GM19397 (cell line): ENCODE results near the gene UNC5C.

Source experiments
- ATAC-seq: cut with Tn5 transposase; IDR thresholded peaks from one replicate; pipeline ENCODE4 v1.9.1; 2021; ENCODE audit warnings: mild to moderate bottlenecking, moderate library complexity; ENCODE audit not compliant: unreplicated experiment

UNC5C gene

DNA sequence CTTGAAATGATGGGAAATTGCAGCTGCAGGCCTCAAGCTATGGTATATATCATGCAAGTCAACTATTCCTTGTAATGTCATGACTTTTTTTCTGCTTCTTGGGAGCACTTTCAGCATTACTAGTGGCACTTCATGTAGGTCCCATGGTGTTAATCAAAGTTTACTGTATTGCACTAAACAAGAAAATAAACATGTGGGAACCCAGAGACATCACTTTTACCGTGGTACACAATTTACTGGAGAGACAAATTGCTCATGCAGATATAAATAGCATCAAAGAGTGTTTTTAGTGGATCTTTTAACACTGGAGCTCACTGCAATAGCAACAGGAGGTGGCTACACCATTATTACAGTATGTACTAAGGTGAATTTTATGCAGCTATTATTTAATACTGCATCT is 79.2 kb downstream of the UNC5C start:
- no peak for ATAC-seq

DNA sequence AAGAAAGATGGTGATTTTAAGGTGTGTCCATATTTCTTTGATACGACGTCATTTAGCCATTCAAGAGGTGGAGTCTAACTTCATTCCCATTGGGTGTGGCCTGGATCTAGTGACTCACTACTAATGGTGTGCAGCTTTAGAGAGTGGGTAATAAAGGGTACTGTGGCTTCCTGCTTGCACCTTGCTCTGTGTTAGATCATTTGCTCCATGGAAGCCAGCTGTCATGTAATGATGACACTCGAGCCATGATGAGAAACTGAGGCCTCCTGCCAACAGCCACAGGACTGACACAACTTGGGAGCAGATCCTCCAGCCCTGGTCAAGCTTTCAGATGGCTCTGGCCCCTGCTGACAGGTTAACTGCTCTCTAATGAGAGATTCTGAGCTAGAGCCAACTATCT is 82.0 kb downstream of the UNC5C start:
- no peak for ATAC-seq

DNA sequence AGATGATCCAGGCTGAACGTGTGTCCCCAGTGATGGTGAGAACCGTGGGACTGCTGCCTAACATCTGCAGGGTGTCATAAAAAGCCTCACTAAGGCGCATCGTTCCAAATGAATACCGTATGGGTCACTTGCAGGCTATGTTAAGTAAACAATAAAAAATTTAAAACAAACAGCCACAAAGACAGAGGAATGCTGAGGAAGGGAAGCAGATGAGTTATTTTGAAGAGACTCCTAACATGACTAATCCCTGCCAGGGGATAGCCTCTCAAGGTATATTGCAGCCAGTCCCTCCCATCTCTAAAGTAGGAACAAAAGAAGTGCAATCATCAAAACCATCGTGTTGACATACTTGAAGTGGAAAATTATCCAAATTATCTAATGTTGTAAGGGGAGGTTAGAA is 83.8 kb downstream of the UNC5C start:
- ATAC-seq, result no peak

DNA sequence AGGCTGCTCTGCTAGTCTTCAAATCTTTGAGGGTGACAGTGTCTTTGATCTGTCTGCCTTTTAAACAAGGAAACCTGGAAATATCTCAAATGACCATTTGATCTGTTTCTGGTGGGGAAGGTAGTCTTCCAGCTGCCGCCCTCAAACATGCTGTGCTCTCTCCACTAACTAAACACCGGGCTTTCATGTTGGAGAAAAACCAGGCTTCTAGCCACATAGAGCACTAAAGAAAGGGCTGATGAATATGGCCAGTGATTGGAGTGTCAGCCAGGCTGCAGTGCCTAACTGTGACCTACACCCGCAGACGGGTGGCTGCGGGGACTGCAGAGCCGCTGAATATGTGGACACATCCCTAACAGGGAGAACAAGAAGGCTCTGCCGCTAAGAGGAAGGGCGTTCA is 85.9 kb downstream of the UNC5C start:
- ATAC-seq, result no peak

DNA sequence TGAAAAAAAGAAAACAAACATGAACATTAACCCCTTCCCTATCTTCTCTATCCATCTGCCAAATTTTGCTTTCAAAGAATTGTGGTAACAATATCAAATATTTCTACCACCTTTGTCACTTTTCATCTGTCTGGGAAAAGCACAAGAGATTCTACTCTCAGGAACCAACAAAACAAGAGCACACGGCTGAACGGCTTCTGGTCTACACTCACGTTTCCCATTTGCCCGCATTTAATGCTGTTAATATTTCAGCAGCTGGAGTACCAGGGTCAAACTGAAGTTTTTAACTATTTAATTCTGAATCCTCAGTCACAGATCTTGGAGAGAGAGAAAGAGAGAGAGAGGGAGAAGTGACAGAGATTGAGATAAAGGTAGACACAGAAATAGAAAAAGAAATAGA is 91.4 kb downstream of the UNC5C start:
- ATAC-seq, result no peak

DNA sequence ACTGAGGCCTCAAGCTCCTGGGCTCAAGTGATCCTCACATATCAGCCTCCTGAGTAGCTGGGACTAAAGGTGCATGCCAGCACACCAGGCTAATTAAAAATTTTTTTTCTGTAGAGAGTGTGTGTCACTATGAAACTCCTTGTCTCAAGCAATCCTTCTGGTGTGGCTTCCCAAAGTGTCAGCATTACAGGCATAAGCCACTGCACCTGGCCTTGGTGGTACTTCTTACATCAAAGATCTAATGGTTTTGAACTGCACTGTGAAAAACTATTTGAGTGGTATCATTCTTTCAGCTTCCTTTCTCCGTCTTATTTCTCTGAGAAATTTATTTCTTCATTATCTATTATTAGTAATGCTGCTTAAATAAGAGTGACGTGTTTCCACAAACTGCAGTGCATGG is 98.5 kb downstream of the UNC5C start:
- no peak for ATAC-seq

DNA sequence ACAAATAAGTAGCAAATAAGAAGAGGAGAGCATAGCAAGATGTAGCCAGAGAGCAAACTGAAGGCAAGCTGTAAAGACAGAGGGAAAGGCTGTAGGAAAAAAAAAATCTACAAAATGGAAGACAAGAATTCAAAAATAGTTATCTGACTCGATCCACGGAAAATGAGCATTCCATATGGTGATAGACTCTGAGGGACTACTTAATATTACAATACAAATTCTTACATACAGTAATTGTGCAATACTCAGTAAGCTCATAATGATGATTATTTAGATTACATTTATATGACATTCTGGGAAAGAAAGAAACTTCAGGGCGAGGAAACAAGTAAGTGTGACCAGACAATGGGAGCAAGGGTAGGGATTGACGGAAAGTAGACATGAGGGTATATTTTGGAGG is 102.6 kb downstream of the UNC5C start:
- no peak for ATAC-seq

DNA sequence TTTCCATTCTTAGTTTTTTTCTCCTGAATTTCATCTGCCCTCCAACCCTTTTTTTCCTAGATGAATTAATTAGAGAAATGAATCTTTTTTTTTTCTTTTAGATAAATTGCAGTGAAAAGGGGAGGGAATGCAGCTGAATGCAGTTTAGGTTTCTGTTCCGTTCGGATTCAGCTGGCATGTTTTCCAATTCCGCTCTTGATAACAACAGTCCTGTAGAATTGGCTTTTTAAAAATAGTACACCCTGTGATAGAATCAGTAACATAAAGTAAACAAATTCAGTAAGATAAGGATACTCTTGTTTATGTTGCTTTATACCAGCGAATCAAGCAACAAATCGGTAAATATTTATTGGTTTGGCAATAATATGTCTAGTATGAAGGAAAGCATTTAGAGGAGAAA is 103.5 kb downstream of the UNC5C start:
- no peak for ATAC-seq

DNA sequence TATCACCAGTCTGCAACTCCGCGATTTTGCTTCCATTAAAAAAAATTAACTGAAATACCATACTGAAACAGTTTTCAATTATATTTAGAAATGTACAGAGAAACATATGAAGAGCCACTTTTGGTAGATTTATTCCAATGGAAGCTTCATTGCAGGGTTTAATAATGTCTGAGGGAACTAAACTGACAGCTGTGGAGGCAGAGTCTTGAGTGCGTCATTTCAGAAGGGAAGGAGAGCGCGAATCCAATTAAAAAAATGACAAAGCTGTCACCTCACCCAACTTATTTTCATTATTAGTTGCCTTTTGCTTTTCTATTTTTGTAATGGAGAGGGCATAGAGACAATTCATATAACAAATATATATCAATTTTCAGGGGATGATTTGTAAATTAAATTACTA is 104.0 kb downstream of the UNC5C start:
- ATAC-seq, result no peak

DNA sequence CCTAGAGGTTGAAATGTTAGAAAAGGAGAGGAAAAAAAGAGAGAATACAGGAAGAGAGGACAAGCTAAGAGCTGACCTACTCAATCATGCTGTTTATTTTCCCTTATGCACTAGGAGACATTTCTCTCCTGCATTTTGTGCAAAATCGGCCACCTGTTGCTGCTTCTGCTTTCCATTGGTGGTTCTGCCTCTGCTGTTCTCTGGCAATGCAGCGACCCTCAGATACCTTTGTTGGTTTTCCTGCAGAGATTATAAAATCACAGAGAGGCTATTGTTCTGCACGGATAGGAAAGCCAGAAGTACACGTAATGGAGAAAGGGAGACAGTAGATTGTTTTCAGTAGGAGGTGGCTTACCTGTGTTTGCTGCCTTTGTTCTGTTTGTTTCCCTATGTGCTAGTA is 108.9 kb downstream of the UNC5C start:
- no peak for ATAC-seq

DNA sequence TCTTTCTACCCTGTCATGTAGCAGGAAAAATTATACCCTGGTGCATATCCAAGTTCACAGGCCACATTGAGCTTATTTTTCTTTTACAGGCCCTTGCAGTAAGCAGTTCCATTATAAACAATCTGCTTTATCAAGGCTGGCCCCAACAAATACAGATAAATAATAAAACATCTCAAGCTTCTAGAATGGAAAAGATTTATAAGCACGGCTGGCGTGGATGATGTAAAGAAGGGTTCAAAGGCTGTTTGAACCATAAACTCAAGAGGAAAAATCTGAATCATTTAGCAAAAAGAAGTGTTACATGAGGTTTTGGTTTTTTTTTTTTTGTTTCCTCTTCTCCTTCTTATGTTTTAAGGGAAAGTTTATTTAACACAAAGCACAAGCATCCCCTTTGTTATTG is 109.7 kb downstream of the UNC5C start:
- no peak for ATAC-seq

DNA sequence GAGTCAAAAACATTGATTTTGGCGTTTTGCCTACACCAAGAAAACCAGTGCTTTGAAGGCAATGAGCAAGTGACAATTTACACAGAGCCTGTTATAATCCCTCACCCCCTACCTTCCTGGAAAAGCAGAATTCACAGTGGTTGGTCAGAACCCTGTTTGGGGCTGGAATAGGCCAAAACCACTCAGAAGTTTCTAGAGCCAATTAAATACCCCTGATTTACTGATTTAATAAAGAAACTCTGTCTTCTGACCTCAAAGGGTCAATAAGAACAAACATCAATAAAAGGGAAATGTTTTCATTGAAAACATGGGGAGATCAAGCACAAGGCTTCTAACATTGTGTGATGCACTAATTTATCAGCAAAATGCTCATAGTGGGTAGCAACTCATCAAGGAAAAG is 116.3 kb downstream of the UNC5C start:
- no peak for ATAC-seq

DNA sequence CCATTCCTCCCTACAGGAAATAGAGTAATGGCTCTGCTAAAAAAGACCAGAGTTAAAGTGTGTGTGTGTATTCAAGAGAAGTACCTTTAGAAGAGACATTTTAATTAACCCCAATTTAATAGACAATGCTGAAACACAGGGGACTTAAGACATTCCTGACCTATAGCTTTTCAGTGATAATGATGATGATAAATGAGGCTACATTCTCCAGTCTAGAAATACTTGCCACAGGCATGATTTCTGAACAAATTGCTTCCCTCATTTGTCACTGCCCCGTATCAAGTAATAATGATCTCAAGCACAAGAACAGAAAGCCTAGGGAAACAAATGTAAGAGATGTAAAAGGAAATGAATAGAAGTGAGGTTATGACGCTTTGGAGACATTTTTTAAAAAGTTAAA is 117.1 kb downstream of the UNC5C start:
- ATAC-seq, result no peak

DNA sequence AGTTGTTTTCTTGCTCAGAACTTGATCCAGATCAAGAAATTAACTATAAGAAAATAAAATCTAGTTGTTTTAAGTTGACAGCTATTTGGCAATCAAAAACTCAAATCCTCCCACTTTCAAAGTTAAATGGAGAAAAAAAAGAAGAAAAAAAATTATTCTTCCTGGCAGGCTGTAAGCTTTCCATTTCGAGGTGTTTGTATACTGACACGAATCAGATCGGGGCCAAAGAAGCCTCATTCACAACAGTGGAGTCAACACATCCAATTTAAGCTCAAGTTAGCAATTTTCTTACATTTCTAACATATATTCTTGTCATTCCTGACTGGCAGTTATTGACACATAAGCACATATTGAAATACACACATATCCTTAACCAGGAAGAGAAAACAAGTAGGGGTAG is 119.4 kb downstream of the UNC5C start:
- ATAC-seq, result no peak

DNA sequence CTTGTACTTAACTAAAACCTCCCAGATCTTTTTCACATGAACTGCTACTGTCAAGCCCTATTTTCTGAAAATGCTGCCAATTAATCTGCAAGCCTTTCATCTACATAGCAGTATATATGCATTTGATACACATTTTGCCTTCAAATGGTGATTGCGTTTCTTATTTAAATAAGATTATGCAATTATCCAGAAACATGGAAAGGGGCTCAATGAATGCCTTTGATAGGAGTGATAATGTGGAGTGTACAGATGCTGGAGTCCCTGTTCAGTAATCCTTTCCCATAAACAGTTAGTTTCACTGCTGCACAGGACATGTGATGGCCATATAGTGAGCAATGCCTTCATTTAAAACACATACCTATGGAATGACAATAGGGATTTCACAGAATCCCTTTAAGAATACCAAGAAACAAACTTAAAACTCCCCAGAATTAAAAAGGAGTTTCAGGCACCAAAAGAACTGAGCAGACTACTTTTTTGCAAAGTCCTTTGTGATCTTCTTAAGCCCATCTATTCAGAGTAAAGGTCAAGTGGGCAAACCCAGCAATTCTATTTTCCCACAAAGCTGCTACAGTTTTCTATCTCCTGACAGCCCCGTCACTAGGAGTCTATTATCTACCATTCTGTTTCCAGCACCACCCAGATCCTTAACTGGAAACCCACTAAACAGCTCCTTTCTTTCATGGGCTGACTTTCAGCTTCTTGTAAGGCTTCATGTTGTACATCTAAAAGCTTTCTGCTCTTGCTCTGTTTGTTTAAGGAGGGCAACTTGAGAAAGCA is 120.3 kb downstream of the UNC5C start:
- no peak for ATAC-seq

DNA sequence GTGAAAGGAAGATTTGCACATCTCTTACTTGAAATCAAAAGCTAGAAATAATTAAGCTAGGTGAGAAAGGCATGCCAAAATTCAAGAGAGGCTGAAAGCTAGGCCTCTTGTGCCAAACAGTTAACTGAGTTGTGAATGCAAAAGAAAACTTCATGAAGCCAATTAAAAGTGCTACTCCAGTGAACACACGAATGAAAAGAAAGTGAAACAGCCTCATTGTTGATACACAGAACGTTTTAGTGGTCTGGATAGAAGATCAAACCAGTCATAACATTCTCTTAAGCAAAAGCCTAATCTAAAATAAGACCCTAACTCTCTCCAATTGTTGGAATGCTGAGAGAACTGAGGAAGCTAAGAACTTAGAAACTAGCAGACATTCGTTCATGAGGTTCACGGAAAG is 122.3 kb downstream of the UNC5C start:
- ATAC-seq, result no peak

DNA sequence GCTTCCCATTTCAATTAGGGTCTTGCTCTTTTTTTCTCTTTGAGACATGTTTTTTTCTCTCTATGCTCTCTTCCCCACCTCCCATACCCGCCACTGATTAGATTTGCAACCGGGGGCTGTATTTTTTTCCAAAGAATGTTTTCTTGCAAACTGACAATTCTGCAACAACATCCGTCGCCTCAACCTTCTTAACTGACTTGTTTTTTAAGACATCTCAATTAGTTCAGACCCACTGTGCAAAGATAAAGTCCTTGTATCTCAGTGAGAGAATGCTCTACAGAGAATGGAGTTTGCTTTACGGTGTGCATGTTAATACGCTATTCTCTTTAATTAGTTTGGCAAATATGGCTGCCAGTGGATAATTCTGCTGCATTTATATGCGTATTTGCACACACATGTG is 126.3 kb downstream of the UNC5C start:
- no peak for ATAC-seq

DNA sequence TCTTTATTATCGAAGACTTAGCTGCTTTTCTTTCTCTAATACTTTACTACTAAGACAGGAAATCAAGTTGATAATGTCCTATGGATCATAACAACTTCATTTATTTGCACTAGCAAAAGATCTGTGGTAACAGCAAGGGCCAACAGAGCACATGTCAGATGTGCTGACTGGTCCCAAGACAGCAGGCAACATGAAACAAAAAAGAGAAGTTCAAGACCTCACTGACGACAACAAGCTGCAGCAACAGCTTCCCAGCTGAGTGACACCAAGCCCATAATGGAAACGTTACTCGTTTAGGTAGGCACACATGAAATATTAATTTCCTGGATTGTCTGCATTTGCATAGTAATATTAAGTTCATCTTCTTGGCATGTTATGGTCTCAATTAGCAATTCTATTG is 126.9 kb downstream of the UNC5C start:
- ATAC-seq, result no peak

DNA sequence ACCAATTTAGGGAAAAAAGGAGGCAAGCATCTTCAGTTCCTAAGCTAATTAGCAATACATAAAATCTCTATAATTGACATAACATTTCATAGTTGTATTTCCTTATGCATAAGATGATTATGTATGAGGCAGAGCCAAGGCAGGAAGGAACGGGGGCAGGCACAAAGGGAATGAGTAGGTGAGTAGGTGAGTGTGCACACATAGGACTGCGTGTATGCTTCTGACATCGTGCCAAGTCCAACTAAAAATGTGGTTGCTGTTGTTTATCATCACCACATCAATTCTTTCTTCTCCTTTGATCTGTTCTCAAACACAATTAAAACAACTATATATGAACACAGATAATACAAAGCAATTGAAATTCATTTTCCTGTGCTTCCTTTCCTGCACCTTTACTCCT is 131.2 kb downstream of the UNC5C start:
- no peak for ATAC-seq

DNA sequence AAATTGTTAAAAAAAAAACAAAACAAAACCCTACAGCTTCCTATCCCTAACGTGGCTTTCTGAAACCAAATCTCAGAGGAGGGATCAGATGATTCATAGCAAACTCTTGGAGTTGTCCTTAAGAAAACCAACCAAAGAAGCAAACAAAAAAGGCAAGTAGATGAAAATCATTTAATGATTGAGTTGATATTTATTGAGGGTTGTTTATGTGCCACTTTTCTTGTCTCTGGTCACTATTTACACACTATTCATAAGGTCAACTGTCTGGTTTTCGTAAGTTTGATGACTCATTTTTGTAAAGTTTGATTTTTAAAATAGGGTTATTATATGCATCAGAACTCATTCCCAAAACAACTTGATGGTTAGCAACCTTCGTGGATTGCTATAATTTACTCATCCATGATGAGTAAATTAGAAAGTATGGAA is 133.4 kb downstream of the UNC5C start:
- no peak for ATAC-seq

DNA sequence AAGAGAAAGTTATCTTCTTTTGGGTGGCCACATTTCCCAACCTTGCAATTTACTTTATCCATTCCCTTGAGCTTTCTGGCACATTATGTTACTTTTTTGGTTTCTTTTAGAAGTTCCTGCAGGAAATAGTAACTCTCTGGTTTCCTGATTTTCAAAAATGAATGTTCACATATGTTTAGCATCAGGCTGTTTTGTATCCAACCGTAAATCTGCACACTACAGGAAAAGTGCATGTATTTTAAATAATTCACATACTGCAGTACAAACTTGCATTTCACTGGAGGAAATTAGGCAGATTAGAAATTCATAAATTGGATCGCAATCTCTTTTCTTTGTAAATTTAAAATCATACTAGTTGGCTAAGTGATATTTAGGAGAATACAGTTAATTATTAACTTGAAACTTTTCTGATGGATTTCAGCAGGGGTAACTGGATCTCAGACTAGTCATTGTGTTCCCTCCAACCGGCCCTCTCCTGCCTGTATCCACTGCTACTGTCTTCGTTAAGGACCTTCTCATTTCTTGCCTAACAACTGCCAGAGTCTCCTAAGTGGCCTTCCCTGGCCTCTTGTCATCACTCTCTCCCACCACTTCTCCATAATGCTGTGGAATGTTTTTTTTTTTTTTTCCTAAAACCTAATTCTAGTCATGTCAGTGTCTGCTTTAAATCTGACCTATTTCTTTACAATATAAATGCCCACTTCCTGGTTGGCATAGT is 137.2 kb downstream of the UNC5C start:
- ATAC-seq, result no peak

DNA sequence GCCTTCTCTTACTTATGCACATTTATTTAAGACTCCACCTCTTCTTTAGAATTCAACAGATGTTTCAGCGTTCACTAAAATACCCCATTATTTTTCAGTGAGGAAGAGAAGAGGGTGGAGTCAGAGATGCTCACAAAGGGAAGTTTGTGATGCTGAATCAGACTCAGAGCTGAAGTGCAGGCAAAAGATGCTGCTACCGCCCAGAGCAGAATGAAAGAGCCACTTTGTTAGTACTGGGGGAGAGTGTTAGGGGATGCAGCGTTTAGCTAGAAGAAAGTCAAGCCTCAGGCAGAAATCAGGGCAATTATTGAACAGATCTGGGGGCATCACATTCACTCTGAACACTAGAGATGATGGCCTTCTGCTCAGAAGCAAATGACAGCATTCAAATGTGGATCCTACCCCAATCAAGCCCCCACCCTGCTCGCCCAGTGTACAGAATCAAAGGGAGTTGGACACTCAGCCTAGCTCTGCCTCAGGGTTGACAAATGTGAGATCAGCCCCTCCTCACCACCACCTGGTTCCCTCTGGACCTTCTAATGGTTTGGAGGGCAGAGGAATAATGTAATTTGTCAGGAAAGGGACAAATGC is 138.3 kb downstream of the UNC5C start:
- no peak for ATAC-seq
